Measurements from ENCODE around the gene PTPN9. TPM values are rescaled to one million over a fixed set of nuclear protein-coding genes. Genes with fewer than 3 reads are reported as not detected.

Gene PTPN9
- total and polyA plus RNA-seq, 2 of the 13 experiments (the other 11 are each of a cell fraction or from before 2014, with no cell fraction given) = 16.6 to 19.9 TPM

GRCh38 chr15:75453703-75454470, 125.2 kb downstream of the PTPN9 start (continued):
- TF ChIP-seq LCORL (IDR thresholded peaks at IDR 0.05) = no peak
- no peak for TF ChIP-seq LCORL (CRISPR knock-in tag; IDR thresholded peaks at IDR 0.05)
- TF ChIP-seq, protein P1, sequence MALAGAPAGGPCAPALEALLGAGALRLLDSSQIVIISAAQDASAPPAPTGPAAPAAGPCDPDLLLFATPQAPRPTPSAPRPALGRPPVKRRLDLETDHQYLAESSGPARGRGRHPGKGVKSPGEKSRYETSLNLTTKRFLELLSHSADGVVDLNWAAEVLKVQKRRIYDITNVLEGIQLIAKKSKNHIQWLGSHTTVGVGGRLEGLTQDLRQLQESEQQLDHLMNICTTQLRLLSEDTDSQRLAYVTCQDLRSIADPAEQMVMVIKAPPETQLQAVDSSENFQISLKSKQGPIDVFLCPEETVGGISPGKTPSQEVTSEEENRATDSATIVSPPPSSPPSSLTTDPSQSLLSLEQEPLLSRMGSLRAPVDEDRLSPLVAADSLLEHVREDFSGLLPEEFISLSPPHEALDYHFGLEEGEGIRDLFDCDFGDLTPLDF (CRISPR knock-in tag; IDR thresholded peaks at IDR 0.05) = peak; percentile 80; the same call in 1 of the 2 replicates
- peak; percentile 90 for TF ChIP-seq ZFP36L1 (CRISPR knock-in tag; IDR thresholded peaks at IDR 0.05)
- TF ChIP-seq ISX (CRISPR knock-in tag; conservative IDR thresholded peaks at IDR 0.05) = 0 out of 2 replicates have a peak, but pooled peaks have one; percentile 52
- TF ChIP-seq THAP8 (CRISPR knock-in tag; IDR thresholded peaks at IDR 0.05; ENCODE audit: borderline replicate concordance) = no peak
- TF ChIP-seq ZNF160 (CRISPR knock-in tag; IDR thresholded peaks at IDR 0.05) = peak; percentile 52
- TF ChIP-seq REPIN1 (CRISPR knock-in tag; IDR thresholded peaks at IDR 0.05; ENCODE audit: borderline replicate concordance, low read depth) = peak; percentile 85
- no peak for TF ChIP-seq ZNF333 (CRISPR knock-in tag; IDR thresholded peaks at IDR 0.05; ENCODE audit: borderline replicate concordance)
- TF ChIP-seq, protein P2, sequence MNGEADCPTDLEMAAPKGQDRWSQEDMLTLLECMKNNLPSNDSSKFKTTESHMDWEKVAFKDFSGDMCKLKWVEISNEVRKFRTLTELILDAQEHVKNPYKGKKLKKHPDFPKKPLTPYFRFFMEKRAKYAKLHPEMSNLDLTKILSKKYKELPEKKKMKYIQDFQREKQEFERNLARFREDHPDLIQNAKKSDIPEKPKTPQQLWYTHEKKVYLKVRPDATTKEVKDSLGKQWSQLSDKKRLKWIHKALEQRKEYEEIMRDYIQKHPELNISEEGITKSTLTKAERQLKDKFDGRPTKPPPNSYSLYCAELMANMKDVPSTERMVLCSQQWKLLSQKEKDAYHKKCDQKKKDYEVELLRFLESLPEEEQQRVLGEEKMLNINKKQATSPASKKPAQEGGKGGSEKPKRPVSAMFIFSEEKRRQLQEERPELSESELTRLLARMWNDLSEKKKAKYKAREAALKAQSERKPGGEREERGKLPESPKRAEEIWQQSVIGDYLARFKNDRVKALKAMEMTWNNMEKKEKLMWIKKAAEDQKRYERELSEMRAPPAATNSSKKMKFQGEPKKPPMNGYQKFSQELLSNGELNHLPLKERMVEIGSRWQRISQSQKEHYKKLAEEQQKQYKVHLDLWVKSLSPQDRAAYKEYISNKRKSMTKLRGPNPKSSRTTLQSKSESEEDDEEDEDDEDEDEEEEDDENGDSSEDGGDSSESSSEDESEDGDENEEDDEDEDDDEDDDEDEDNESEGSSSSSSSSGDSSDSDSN (CRISPR knock-in tag; IDR thresholded peaks at IDR 0.05) = peak; percentile 76
- TF ChIP-seq HDAC1 (CRISPR knock-in tag; IDR thresholded peaks at IDR 0.05) = peak; percentile 88
- TF ChIP-seq HDAC6 (IDR thresholded peaks at IDR 0.05; ENCODE audit: low read depth, low read length) = no peak
- no peak for TF ChIP-seq FLYWCH1 (CRISPR knock-in tag; IDR thresholded peaks at IDR 0.05)
- TF ChIP-seq, protein P3, sequence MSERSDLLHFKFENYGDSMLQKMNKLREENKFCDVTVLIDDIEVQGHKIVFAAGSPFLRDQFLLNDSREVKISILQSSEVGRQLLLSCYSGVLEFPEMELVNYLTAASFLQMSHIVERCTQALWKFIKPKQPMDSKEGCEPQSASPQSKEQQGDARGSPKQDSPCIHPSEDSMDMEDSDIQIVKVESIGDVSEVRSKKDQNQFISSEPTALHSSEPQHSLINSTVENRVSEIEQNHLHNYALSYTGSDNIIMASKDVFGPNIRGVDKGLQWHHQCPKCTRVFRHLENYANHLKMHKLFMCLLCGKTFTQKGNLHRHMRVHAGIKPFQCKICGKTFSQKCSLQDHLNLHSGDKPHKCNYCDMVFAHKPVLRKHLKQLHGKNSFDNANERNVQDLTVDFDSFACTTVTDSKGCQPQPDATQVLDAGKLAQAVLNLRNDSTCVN (CRISPR knock-in tag; IDR thresholded peaks at IDR 0.05; ENCODE audit: borderline replicate concordance) = 0 out of 2 replicates have a peak, but pooled peaks have one; percentile 36
- TF ChIP-seq DNMT1 (CRISPR knock-in tag; IDR thresholded peaks at IDR 0.05) = no peak
- TF ChIP-seq ZFP62 (CRISPR knock-in tag; IDR thresholded peaks at IDR 0.05) = no peak
- no peak for TF ChIP-seq ZNF512 (CRISPR knock-in tag; IDR thresholded peaks at IDR 0.05)
- no peak for TF ChIP-seq SCMH1 (CRISPR knock-in tag; IDR thresholded peaks at IDR 0.05; ENCODE audit: borderline replicate concordance)
- TF ChIP-seq PRMT3 (CRISPR knock-in tag; IDR thresholded peaks at IDR 0.05; ENCODE audit: borderline replicate concordance, low read depth) = no peak
- TF ChIP-seq PLRG1 (conservative IDR thresholded peaks at IDR 0.05) = no peak
- TF ChIP-seq NFE2 (CRISPR knock-in tag; IDR thresholded peaks at IDR 0.05) = no peak
- TF ChIP-seq ZNF766 (CRISPR knock-in tag; IDR thresholded peaks at IDR 0.05; ENCODE audit: borderline replicate concordance) = 0 out of 2 replicates have a peak, but pooled peaks have one; percentile 56
- TF ChIP-seq DMAP1 (CRISPR knock-in tag; IDR thresholded peaks at IDR 0.05) = peak; percentile 91
- no peak for TF ChIP-seq RORA (CRISPR knock-in tag; IDR thresholded peaks at IDR 0.05)

Data from HepG2 (cell line).